GM12801 (cell line): ENCODE results near the gene SMCHD1.

Source experiments
- CTCF ChIP-seq: IDR thresholded peaks from one replicate; pipeline ENCODE4 v1.5.1; 2011; ENCODE audit warnings: control low read depth; ENCODE audit not compliant: insufficient read length; ENCODE audit errors: extremely low read depth

Gene SMCHD1

GRCh38 chr18:2625217-2625616 lies 30.3 kb upstream of the SMCHD1 start:
- no peak for TF ChIP-seq CTCF

- TF ChIP-seq CTCF, result no peak
These were observed 27.7 kb upstream of the SMCHD1 start for GRCh38 chr18:2627821-2628276.

GRCh38 chr18:2629003-2629402 lies 26.5 kb upstream of the SMCHD1 start:
- no peak for TF ChIP-seq CTCF

- TF ChIP-seq CTCF, result no peak
These were observed 19.9 kb upstream of the SMCHD1 start for GRCh38 chr18:2635586-2635985.

- TF ChIP-seq CTCF, result no peak
These were observed 19.3 kb upstream of the SMCHD1 start for GRCh38 chr18:2636126-2636631.

GRCh38 chr18:2641638-2642037 lies 13.9 kb upstream of the SMCHD1 start:
- no peak for TF ChIP-seq CTCF

- TF ChIP-seq CTCF, result no peak
These were observed 12.8 kb upstream of the SMCHD1 start for GRCh38 chr18:2642771-2643170.
